ENCODE results near the gene KRTAP9-9.
"Not testable (repeated sequence)": the region's sequence is repeated elsewhere in the genome, so short reads cannot be mapped to it uniquely, and the experiment has no call there.

DNA sequence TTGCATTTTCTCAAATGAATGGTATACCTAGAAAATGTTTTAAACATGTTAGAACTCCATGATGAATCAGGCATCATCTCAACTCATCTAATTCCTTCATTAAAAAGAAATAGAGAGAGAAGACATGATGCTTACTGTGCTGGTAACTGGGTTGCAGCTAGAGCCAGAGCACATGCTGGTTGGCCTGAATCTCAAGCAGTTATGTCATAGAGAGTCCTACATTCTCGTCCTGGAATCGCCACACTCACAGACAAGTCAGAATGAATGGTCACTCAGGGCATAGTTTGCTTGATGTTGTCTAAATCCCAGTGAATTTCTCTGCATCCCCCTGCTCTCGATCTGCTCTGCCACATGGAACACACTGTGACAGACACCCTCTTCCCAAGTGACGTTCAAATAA lies 18.1 kb upstream of the KRTAP9-9 start:
- TF ChIP-seq, protein P1, sequence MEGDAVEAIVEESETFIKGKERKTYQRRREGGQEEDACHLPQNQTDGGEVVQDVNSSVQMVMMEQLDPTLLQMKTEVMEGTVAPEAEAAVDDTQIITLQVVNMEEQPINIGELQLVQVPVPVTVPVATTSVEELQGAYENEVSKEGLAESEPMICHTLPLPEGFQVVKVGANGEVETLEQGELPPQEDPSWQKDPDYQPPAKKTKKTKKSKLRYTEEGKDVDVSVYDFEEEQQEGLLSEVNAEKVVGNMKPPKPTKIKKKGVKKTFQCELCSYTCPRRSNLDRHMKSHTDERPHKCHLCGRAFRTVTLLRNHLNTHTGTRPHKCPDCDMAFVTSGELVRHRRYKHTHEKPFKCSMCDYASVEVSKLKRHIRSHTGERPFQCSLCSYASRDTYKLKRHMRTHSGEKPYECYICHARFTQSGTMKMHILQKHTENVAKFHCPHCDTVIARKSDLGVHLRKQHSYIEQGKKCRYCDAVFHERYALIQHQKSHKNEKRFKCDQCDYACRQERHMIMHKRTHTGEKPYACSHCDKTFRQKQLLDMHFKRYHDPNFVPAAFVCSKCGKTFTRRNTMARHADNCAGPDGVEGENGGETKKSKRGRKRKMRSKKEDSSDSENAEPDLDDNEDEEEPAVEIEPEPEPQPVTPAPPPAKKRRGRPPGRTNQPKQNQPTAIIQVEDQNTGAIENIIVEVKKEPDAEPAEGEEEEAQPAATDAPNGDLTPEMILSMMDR (IDR thresholded peaks at IDR 0.05; ENCODE audit: insufficient read depth, low read length, poor library complexity, severe bottlenecking) = not testable (repeated sequence)
- not testable (repeated sequence) for TF ChIP-seq EZH2phosphoT487 (conservative IDR thresholded peaks at IDR 0.05; ENCODE audit: low read length)

Data from SU-DHL-6 (cell line).